HepG2 (cell line): ENCODE data around the gene CELSR3. TPM values are rescaled to one million over a fixed set of nuclear protein-coding genes. Genes with fewer than 3 reads are reported as not detected.

Experiments
- NONO ChIP-seq, 2 experiments: fragments of 450-650 bp in 1 of 2; sonication (generic) in 1 of 2; formaldehyde crosslinking in 1 of 2; IDR thresholded peaks in 1 of 2; conservative IDR thresholded peaks in 1 of 2; 2 replicates each; pipeline versions ENCODE4 v1.6.1 to v1.8.0; 2017 to 2022; ENCODE audit warnings: mild to moderate bottlenecking in 1 of 2, missing genetic modification reagents in 1 of 2, moderate library complexity in 1 of 2
- NR3C1 ChIP-seq: sonication (generic); formaldehyde crosslinking; IDR thresholded peaks from 2 replicates; pipeline ENCODE4 v1.4.0; 2020; ENCODE audit warnings: missing genetic modification reagents
- POLR2G ChIP-seq: fragments of 200-400 bp; formaldehyde crosslinking; IDR thresholded peaks from 2 replicates; pipeline ENCODE4 v1.6.1; 2018; ENCODE audit warnings: mild to moderate bottlenecking, low read depth, low read length, moderate library complexity
- SIX4 ChIP-seq: sonication (generic); formaldehyde crosslinking; IDR thresholded peaks from 2 replicates; pipeline ENCODE4 v1.4.0; 2020; ENCODE audit warnings: missing genetic modification reagents
- THYN1 ChIP-seq: sonication (generic); formaldehyde crosslinking; IDR thresholded peaks from 2 replicates; pipeline ENCODE4 v1.8.1; 2023; ENCODE audit warnings: low read depth, mild to moderate bottlenecking, moderate library complexity, missing genetic modification reagents, borderline replicate concordance
- ZNF136 ChIP-seq: sonication (generic); formaldehyde crosslinking; IDR thresholded peaks from 2 replicates; pipeline ENCODE4 v1.8.1; 2022; ENCODE audit warnings: low read depth, mild to moderate bottlenecking, moderate library complexity, missing genetic modification reagents
- ZNF17 ChIP-seq: sonication (generic); formaldehyde crosslinking; IDR thresholded peaks from 2 replicates; pipeline ENCODE4 v1.5.0; 2020; ENCODE audit warnings: mild to moderate bottlenecking, missing genetic modification reagents
- ZNF282 ChIP-seq: fragments of 450-650 bp; IDR thresholded peaks from 2 replicates; pipeline ENCODE4 v1.6.1; 2018; ENCODE audit not compliant: partially characterized antibody
- ZNF292 ChIP-seq: sonication (generic); formaldehyde crosslinking; IDR thresholded peaks from 2 replicates; pipeline ENCODE4 v1.8.1; 2022; ENCODE audit warnings: mild to moderate bottlenecking, low read depth, missing genetic modification reagents, borderline replicate concordance
- ZNF331 ChIP-seq: sonication (generic); formaldehyde crosslinking; IDR thresholded peaks from 2 replicates; pipeline ENCODE4 v1.4.0; 2020; ENCODE audit warnings: missing genetic modification reagents
- ZNF550 ChIP-seq: sonication (generic); formaldehyde crosslinking; IDR thresholded peaks from 2 replicates; pipeline ENCODE4 v1.4.0; 2020; ENCODE audit warnings: mild to moderate bottlenecking, missing genetic modification reagents, borderline replicate concordance
- ZNF776 ChIP-seq: sonication (generic); formaldehyde crosslinking; IDR thresholded peaks from 2 replicates; pipeline ENCODE4 v1.4.0; 2020; ENCODE audit warnings: mild to moderate bottlenecking, missing genetic modification reagents
- polyA plus RNA-seq, 8 experiments: library from polyadenylated mRNA; depleted of rRNA in 3 of 8; stranded (reverse) in 7 of 8; unstranded in 1 of 8; fragments of >200 nt; fragmentation: Illumina TruSeq in 4 of 8; extraction: Trizol in 4 of 8; gene quantifications; 2 replicates each; pipeline versions ENCODE4 v1.2.1 to v1.2.3, GENCODE V29; 2011 to 2016; ENCODE audit warnings: low read depth in 4 of 8, missing spikeins in 1 of 8, mixed read lengths in 1 of 8; ENCODE audit not compliant: insufficient read depth in 1 of 8
- total RNA-seq, 5 experiments: library from RNA; depleted of rRNA; stranded (reverse); fragments of >200 nt; fragmentation: Illumina TruSeq; extraction: Trizol; gene quantifications; 2 replicates each; pipeline ENCODE4 v1.2.3, GENCODE V29; 2016; ENCODE audit warnings: low read depth in 1 of 5
- TF ChIP-seq, protein P1 (sequence below): sonication (generic); formaldehyde crosslinking; IDR thresholded peaks from 2 replicates; pipeline ENCODE4 v1.4.0; 2020; ENCODE audit warnings: missing genetic modification reagents
- TF ChIP-seq, protein P2 (sequence below): sonication (generic); formaldehyde crosslinking; IDR thresholded peaks from 2 replicates; pipeline ENCODE4 v1.4.0; 2020; ENCODE audit warnings: mild to moderate bottlenecking, missing genetic modification reagents, borderline replicate concordance
- TF ChIP-seq, protein P3 (sequence below): sonication (generic); formaldehyde crosslinking; IDR thresholded peaks from 2 replicates; pipeline ENCODE4 v1.8.0; 2022; ENCODE audit warnings: mild to moderate bottlenecking, missing genetic modification reagents
- TF ChIP-seq, protein P4 (sequence below): sonication (generic); formaldehyde crosslinking; IDR thresholded peaks from 2 replicates; pipeline ENCODE4 v1.4.0; 2020; ENCODE audit warnings: missing genetic modification reagents

CELSR3 gene
- total and polyA plus RNA-seq, 2 of the 13 experiments (the other 11 are each of a cell fraction or from before 2014, with no cell fraction given), result 5.4 to 6.7 TPM

DNA sequence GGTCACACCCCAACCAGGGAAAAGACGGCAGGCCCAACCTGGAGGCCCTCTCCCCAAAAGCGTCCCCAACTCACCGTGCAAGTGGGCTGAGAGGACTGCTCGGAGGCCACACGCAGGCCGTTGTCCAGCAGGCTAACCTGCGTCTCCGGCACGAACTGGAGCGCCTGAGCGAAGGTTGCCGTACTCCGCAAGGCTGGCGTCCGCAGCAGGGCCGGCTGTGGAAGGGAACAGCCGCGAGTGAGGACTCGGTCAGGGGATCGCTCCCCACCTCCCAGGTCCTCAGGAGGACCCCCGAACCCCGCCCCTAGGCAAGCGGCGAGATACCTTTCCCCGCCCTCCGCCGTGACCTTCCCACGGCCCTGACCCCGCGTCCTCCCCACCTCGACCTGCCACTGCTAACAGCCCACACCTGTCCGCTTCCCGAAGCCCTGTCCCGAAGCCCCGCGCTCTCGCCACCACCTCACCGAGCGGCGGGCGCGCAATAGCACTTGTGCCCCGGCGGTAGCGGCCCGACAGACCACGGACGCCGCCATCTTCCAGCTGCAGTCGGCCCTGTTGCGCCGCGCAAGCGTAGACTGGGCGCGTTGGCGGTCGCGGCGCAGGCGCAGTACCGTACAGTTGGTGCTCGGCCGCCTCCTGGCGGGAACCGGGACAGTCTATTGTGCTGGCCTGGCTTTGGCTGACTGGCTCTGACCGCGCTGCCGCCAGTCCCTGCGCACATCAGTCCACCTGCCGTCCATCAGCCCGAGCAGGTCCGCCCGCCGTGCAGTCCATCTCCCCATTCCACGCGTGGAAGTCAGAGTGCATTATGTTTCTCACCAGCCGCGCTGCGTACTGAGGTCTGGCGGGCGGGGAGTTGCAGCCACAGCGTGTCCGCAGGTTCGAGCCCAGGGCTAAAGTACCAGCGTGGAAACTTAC is 53.3 kb downstream of the CELSR3 start, which contains the start of gene UQCRC1 (continued):
- TF ChIP-seq, protein P1, sequence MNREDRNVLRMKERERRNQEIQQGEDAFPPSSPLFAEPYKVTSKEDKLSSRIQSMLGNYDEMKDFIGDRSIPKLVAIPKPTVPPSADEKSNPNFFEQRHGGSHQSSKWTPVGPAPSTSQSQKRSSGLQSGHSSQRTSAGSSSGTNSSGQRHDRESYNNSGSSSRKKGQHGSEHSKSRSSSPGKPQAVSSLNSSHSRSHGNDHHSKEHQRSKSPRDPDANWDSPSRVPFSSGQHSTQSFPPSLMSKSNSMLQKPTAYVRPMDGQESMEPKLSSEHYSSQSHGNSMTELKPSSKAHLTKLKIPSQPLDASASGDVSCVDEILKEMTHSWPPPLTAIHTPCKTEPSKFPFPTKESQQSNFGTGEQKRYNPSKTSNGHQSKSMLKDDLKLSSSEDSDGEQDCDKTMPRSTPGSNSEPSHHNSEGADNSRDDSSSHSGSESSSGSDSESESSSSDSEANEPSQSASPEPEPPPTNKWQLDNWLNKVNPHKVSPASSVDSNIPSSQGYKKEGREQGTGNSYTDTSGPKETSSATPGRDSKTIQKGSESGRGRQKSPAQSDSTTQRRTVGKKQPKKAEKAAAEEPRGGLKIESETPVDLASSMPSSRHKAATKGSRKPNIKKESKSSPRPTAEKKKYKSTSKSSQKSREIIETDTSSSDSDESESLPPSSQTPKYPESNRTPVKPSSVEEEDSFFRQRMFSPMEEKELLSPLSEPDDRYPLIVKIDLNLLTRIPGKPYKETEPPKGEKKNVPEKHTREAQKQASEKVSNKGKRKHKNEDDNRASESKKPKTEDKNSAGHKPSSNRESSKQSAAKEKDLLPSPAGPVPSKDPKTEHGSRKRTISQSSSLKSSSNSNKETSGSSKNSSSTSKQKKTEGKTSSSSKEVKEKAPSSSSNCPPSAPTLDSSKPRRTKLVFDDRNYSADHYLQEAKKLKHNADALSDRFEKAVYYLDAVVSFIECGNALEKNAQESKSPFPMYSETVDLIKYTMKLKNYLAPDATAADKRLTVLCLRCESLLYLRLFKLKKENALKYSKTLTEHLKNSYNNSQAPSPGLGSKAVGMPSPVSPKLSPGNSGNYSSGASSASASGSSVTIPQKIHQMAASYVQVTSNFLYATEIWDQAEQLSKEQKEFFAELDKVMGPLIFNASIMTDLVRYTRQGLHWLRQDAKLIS (CRISPR knock-in tag), result no peak
- 0 out of 2 replicates have a peak, but pooled peaks have one; percentile 39 for TF ChIP-seq ZNF136 (CRISPR knock-in tag)
- TF ChIP-seq, protein P2, sequence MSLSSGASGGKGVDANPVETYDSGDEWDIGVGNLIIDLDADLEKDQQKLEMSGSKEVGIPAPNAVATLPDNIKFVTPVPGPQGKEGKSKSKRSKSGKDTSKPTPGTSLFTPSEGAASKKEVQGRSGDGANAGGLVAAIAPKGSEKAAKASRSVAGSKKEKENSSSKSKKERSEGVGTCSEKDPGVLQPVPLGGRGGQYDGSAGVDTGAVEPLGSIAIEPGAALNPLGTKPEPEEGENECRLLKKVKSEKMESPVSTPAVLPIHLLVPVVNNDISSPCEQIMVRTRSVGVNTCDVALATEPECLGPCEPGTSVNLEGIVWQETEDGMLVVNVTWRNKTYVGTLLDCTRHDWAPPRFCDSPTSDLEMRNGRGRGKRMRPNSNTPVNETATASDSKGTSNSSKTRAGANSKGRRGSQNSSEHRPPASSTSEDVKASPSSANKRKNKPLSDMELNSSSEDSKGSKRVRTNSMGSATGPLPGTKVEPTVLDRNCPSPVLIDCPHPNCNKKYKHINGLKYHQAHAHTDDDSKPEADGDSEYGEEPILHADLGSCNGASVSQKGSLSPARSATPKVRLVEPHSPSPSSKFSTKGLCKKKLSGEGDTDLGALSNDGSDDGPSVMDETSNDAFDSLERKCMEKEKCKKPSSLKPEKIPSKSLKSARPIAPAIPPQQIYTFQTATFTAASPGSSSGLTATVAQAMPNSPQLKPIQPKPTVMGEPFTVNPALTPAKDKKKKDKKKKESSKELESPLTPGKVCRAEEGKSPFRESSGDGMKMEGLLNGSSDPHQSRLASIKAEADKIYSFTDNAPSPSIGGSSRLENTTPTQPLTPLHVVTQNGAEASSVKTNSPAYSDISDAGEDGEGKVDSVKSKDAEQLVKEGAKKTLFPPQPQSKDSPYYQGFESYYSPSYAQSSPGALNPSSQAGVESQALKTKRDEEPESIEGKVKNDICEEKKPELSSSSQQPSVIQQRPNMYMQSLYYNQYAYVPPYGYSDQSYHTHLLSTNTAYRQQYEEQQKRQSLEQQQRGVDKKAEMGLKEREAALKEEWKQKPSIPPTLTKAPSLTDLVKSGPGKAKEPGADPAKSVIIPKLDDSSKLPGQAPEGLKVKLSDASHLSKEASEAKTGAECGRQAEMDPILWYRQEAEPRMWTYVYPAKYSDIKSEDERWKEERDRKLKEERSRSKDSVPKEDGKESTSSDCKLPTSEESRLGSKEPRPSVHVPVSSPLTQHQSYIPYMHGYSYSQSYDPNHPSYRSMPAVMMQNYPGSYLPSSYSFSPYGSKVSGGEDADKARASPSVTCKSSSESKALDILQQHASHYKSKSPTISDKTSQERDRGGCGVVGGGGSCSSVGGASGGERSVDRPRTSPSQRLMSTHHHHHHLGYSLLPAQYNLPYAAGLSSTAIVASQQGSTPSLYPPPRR (CRISPR knock-in tag), result peak; percentile 78
- TF ChIP-seq POLR2G, result peak; percentile 94
- TF ChIP-seq, protein P3, sequence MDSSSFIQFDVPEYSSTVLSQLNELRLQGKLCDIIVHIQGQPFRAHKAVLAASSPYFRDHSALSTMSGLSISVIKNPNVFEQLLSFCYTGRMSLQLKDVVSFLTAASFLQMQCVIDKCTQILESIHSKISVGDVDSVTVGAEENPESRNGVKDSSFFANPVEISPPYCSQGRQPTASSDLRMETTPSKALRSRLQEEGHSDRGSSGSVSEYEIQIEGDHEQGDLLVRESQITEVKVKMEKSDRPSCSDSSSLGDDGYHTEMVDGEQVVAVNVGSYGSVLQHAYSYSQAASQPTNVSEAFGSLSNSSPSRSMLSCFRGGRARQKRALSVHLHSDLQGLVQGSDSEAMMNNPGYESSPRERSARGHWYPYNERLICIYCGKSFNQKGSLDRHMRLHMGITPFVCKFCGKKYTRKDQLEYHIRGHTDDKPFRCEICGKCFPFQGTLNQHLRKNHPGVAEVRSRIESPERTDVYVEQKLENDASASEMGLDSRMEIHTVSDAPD (CRISPR knock-in tag), result peak; percentile 46; the same call in 1 of the 2 replicates
- peak; percentile 49; the same call in 1 of the 2 replicates for TF ChIP-seq ZNF292 (CRISPR knock-in tag)
- TF ChIP-seq ZNF17 (CRISPR knock-in tag), result no peak
- peak; percentile 45 for TF ChIP-seq ZNF331
- no peak for TF ChIP-seq ZNF282
- no peak; the same call in 1 of the 2 replicates for TF ChIP-seq THYN1 (CRISPR knock-in tag)
- TF ChIP-seq NONO (IDR thresholded peaks at IDR 0.05), result no peak
- peak; percentile 89 for TF ChIP-seq NONO (CRISPR knock-in tag; conservative IDR thresholded peaks at IDR 0.05)
- peak; percentile 99 for TF ChIP-seq ZNF776
- TF ChIP-seq SIX4 (CRISPR knock-in tag), result peak; percentile 8; the same call in 1 of the 2 replicates
- TF ChIP-seq, protein P4, sequence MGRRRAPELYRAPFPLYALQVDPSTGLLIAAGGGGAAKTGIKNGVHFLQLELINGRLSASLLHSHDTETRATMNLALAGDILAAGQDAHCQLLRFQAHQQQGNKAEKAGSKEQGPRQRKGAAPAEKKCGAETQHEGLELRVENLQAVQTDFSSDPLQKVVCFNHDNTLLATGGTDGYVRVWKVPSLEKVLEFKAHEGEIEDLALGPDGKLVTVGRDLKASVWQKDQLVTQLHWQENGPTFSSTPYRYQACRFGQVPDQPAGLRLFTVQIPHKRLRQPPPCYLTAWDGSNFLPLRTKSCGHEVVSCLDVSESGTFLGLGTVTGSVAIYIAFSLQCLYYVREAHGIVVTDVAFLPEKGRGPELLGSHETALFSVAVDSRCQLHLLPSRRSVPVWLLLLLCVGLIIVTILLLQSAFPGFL (CRISPR knock-in tag), result no peak
- TF ChIP-seq ZNF550, result 0 out of 2 replicates have a peak, but pooled peaks have one; percentile 29
- no peak for TF ChIP-seq NR3C1
